HG03039 (cell line): ENCODE data around the gene OXTR.

Experiments
- ATAC-seq: cut with Tn5 transposase; IDR thresholded peaks from one replicate; pipeline ENCODE4 v1.9.1; 2021; ENCODE audit warnings: mild to moderate bottlenecking, moderate library complexity; ENCODE audit not compliant: unreplicated experiment

The OXTR gene

GRCh38 chr3:8713901-8714759 is 55.3 kb downstream of the OXTR start:
- peak; percentile 58 for ATAC-seq

DNA sequence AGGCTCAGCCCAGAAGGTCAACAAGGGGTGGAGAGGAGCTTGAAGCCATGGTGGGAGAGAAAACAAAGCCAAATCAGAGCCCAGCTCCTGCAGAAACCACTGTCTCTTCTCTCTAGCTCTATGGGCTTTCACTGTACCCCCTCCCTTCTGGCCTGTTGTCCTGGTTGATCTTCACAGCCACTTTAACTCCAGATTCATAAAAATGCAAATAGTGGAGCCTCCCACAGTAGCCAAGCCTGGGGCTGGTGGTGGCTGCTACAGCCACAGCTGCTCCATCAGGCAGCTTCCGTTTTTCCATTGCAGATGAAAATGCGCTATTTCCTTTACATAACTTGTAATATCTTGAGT is 56.5 kb downstream of the OXTR start:
- no peak for ATAC-seq

DNA sequence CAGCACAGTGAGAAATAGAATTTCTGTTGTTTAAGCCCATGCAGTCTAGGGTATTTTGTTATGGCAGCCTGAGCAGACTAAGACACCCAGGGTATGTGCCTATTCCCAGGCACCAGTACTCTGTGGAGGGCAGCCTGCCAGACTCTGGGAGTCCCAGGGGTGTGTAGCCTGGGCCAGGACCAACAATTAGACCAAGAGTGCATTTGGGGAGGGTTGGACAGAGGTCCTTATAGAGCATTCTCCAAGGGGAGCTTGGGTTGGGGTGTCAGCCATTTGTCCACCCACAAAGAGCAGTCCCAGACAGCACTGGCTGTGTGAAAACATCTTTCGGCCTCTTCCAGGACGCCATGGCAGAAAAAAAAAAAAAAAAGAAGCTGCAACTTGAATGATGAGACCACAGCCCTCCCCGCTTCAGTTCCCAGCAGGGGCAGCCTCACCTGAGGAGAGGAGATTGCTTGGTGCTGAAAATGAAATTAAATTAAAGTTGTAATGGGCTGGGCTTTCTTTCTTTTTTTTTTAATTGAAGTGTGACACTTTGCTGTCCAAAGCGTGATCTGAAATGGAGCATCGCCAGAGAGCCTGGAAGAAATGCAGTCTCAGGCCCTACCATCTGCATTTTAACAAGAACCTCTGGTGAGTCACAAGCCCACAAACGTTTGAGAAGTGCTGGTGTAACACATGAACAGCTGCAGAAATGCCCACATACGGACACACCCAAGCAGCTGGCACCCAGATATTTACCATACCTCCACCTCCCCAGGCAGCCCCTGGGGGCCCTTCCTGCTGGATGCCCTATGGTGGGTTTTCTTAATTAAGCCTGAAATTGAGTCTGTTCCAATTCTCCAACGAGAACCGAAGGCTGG is 57.1 kb downstream of the OXTR start:
- no peak for ATAC-seq

- no peak for ATAC-seq
Observed at GRCh38 chr3:8709801-8710507, 59.5 kb downstream of the OXTR start.

DNA sequence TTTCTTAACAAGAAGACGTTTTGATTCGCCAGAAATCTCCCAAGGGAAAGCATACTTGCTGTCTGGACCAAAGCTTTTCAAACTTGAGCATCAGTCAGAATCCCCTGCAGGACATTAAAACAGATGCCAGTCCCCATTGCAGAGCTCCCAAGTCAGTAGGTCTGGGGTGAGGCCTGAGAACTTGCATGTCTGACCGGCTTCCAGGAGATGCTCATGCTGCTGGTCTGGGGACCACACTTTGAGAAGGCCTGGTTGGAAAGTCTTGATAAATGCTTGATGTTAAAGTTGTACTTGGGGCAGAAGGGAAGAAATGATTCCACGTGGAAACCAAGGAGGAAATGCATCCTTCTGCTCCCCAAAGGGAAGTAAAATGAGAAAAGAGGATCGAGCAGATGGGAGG is 60.1 kb downstream of the OXTR start:
- no peak for ATAC-seq

DNA sequence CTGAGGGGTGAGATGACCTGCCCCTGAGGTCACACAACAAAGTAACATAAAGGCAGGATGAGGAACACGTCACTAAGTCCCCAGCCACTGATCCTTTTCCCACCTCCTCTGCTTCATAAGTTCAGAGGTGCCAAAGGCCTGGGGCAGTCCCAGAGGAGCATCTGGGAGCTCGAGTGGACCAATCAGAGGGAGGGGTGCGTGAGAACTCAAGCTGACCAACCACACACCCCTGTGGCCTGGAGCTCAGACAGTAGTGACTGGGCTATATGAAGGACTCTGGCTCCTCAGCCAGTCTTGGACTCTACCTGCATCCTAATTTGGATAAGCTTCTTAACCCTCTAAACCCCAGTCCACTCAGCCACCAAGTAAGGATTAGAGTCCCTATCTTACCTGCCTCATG is 63.8 kb downstream of the OXTR start:
- no peak for ATAC-seq

DNA sequence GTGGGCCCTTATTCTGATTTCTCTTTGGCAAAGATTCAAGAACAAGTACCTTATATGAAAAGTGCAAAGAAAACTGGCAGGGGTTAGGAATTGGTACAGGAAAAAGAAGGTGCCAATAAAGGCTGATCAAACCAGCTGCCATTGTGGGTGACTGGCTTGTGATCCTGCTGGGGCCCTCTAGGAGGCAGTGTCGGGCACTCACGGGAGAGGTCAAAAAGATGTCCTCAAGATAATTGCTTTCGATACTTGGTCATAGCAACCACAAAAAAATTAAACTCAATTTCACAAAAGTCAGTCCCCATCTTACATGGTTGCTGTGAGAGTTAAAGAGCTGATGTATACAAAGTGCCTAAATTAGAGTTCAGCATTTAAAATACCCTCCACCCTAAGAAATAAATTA is 66.9 kb downstream of the OXTR start:
- no peak for ATAC-seq
